HepG2 (cell line): ENCODE results near the gene ACACA.

Experiments used
- JUND ChIP-seq: sonication (generic); formaldehyde crosslinking; IDR thresholded peaks from 2 replicates; pipeline ENCODE4 v1.8.0; 2022; ENCODE audit warnings: mild to moderate bottlenecking, missing genetic modification reagents
- POLR2A ChIP-seq, 2 experiments: IDR thresholded peaks; 2 replicates each; pipeline ENCODE4 v1.6.1; 2011; ENCODE audit warnings: low read depth in 2 of 2, low read length in 2 of 2, mild to moderate bottlenecking in 1 of 2, moderate library complexity in 1 of 2; ENCODE audit not compliant: insufficient read depth in 1 of 2
- THAP11 ChIP-seq: IDR thresholded peaks from 2 replicates; pipeline ENCODE4 v1.6.1; 2016; ENCODE audit warnings: missing biosample characterization, missing genetic modification reagents
- ZNF121 ChIP-seq: sonication (generic); formaldehyde crosslinking; IDR thresholded peaks from 2 replicates; pipeline ENCODE4 v1.5.0; 2020; ENCODE audit warnings: mild to moderate bottlenecking, missing genetic modification reagents
- ZSCAN29 ChIP-seq: sonication (generic); formaldehyde crosslinking; conservative IDR thresholded peaks from 2 replicates; pipeline ENCODE4 v1.4.0; 2020; ENCODE audit warnings: mild to moderate bottlenecking, missing genetic modification reagents
- TF ChIP-seq, protein P1 (sequence below): sonication (generic); formaldehyde crosslinking; IDR thresholded peaks from 2 replicates; pipeline ENCODE4 v1.5.0; 2020; ENCODE audit warnings: mild to moderate bottlenecking, missing genetic modification reagents, moderate library complexity
- TF ChIP-seq, protein P2 (sequence below): sonication (generic); formaldehyde crosslinking; IDR thresholded peaks from 2 replicates; pipeline ENCODE4 v1.4.0; 2020; ENCODE audit warnings: missing genetic modification reagents, borderline replicate concordance
- TF ChIP-seq, protein P3 (sequence below): sonication (generic); formaldehyde crosslinking; IDR thresholded peaks from 2 replicates; pipeline ENCODE4 v1.4.0; 2020; ENCODE audit warnings: mild to moderate bottlenecking, missing genetic modification reagents

DNA sequence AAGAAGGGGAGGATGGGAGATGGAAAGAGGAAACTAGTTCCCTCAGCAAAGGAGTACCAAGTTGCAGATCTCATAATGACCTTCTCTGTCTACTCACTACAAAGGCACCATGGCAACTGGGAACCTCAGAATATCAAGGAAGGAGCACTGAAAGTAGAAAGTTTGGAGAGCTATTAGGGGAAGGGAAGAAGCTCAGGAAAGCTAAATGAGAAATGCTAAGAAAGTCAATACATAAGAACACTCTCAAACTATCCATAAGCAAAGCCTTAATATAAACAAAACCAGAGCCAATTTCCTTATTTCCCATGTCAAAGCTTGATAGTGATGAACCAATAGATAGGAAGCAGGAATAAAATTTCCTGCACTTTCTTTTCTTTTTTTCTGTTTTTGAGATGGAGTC is 88.8 kb downstream of the ACACA start:
- TF ChIP-seq ZNF121 (CRISPR knock-in tag): no peak
- TF ChIP-seq, protein P1, sequence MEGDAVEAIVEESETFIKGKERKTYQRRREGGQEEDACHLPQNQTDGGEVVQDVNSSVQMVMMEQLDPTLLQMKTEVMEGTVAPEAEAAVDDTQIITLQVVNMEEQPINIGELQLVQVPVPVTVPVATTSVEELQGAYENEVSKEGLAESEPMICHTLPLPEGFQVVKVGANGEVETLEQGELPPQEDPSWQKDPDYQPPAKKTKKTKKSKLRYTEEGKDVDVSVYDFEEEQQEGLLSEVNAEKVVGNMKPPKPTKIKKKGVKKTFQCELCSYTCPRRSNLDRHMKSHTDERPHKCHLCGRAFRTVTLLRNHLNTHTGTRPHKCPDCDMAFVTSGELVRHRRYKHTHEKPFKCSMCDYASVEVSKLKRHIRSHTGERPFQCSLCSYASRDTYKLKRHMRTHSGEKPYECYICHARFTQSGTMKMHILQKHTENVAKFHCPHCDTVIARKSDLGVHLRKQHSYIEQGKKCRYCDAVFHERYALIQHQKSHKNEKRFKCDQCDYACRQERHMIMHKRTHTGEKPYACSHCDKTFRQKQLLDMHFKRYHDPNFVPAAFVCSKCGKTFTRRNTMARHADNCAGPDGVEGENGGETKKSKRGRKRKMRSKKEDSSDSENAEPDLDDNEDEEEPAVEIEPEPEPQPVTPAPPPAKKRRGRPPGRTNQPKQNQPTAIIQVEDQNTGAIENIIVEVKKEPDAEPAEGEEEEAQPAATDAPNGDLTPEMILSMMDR (CRISPR knock-in tag): no peak
- no peak for TF ChIP-seq JUND (CRISPR knock-in tag)
- TF ChIP-seq ZSCAN29 (CRISPR knock-in tag): no peak
- TF ChIP-seq, protein P2, sequence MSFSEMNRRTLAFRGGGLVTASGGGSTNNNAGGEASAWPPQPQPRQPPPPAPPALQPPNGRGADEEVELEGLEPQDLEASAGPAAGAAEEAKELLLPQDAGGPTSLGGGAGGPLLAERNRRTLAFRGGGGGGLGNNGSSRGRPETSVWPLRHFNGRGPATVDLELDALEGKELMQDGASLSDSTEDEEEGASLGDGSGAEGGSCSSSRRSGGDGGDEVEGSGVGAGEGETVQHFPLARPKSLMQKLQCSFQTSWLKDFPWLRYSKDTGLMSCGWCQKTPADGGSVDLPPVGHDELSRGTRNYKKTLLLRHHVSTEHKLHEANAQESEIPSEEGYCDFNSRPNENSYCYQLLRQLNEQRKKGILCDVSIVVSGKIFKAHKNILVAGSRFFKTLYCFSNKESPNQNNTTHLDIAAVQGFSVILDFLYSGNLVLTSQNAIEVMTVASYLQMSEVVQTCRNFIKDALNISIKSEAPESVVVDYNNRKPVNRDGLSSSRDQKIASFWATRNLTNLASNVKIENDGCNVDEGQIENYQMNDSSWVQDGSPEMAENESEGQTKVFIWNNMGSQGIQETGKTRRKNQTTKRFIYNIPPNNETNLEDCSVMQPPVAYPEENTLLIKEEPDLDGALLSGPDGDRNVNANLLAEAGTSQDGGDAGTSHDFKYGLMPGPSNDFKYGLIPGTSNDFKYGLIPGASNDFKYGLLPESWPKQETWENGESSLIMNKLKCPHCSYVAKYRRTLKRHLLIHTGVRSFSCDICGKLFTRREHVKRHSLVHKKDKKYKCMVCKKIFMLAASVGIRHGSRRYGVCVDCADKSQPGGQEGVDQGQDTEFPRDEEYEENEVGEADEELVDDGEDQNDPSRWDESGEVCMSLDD (CRISPR knock-in tag): no peak
- TF ChIP-seq, protein P3, sequence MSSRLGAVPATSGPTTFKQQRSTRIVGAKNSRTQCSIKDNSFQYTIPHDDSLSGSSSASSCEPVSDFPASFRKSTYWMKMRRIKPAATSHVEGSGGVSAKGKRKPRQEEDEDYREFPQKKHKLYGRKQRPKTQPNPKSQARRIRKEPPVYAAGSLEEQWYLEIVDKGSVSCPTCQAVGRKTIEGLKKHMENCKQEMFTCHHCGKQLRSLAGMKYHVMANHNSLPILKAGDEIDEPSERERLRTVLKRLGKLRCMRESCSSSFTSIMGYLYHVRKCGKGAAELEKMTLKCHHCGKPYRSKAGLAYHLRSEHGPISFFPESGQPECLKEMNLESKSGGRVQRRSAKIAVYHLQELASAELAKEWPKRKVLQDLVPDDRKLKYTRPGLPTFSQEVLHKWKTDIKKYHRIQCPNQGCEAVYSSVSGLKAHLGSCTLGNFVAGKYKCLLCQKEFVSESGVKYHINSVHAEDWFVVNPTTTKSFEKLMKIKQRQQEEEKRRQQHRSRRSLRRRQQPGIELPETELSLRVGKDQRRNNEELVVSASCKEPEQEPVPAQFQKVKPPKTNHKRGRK: no peak
- no peak for TF ChIP-seq POLR2A (IDR thresholded peaks at IDR 0.05; ENCODE audit: insufficient read depth in 1 of 2, low read depth in 2 of 2, low read length in 2 of 2)
- no peak for TF ChIP-seq THAP11 (CRISPR knock-in tag)
